OCI-LY1 (cell line): Measurements from ENCODE around the gene ARPIN.

Source experiments
- EZH2 ChIP-seq: fragments of 200-600 bp; sonication (generic), shearing (Covaris generic); IDR thresholded peaks from 2 replicates; pipeline ENCODE4 v1.8.0; 2017; ENCODE audit warnings: borderline replicate concordance, mixed run types, mild to moderate bottlenecking, antibody characterized with exemption, low read length, moderate library complexity, mixed read lengths
- TF ChIP-seq, protein P1 (sequence below): fragments of 200-600 bp; sonication (generic), shearing (Covaris generic); IDR thresholded peaks from 2 replicates; pipeline ENCODE4 v1.5.1; 2017; ENCODE audit warnings: mild to moderate bottlenecking, antibody characterized with exemption, low read length, moderate library complexity, mixed read lengths

DNA sequence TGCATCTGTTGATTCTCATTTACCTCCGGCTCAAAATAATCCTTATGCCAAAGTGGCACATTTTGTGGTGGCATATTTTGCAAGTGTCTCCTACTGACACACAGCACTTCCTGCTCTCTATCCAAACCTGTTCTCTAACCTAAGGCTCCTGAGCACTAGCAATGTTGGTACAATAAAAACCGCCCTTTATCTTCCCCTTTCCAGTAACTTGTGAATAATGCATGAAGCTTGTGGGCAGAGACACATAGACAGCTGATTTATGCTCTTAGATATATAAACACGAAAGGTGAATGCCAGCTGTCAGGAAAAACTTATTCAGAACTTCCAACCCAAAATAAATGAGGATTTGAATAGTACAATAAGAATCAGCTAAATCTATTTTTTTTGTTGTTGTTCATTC, 34.6 kb upstream of the ARPIN start:
- TF ChIP-seq, protein P1, sequence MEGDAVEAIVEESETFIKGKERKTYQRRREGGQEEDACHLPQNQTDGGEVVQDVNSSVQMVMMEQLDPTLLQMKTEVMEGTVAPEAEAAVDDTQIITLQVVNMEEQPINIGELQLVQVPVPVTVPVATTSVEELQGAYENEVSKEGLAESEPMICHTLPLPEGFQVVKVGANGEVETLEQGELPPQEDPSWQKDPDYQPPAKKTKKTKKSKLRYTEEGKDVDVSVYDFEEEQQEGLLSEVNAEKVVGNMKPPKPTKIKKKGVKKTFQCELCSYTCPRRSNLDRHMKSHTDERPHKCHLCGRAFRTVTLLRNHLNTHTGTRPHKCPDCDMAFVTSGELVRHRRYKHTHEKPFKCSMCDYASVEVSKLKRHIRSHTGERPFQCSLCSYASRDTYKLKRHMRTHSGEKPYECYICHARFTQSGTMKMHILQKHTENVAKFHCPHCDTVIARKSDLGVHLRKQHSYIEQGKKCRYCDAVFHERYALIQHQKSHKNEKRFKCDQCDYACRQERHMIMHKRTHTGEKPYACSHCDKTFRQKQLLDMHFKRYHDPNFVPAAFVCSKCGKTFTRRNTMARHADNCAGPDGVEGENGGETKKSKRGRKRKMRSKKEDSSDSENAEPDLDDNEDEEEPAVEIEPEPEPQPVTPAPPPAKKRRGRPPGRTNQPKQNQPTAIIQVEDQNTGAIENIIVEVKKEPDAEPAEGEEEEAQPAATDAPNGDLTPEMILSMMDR = no peak
- no peak for TF ChIP-seq EZH2
